Left ventricle myocardium superior (tissue), 1 donor: ENCODE data around the gene MRPL10. TPM values are rescaled to one million over a fixed set of nuclear protein-coding genes. Genes with fewer than 3 reads are reported as not detected.
A peak's percentile ranks its signal among the peaks of the same experiment; 100 is the strongest.

Source experiments
- ATAC-seq: fragments of 200-7000 bp; cut with Tn5 transposase; one replicate; pipeline ENCODE4 v1.9.1; 2020; ENCODE audit warnings: mild to moderate bottlenecking, moderate library complexity
- DNase-seq: peaks from one replicate; pipeline ENCODE4 v3.0.0-alpha.2; 2020
- intact Hi-C: fragments of 100-400 bp; cut with micrococcal nuclease; formaldehyde crosslinking; loops from one replicate; pipeline ENCODE4 v1.11.0; 2022
- long read RNA-seq: library from polyadenylated mRNA; unstranded; transcript quantifications from one replicate; pipeline ENCODE4 v2.0.0, GENCODE V29; 2021
- total RNA-seq: library from RNA; stranded (reverse); fragmentation: NEBNext Ultra II Directional; extraction: Animal tissue kit (Norgen Biotek cat#: 25700); gene quantifications from one replicate; pipeline ENCODE4 v1.2.1, GENCODE V29; 2021
- donor health status: DM: no; HTN: yes; CAD: no; lungs with severe emphysema.

Gene MRPL10
- total RNA-seq, result 53.5 TPM
- long read RNA-seq, transcript MRPL10-203 (6 exons, 1,622 nt), result minor isoform, 17 of 114 reads
- long read RNA-seq, transcript MRPL10-202 (5 exons, 1,725 nt), result major isoform, 49 of 114 reads
- long read RNA-seq, partial matches to known transcripts, result 41 of 114 reads
- long read RNA-seq, other reads (novel, unspliced or antisense), result 7 of 114 reads

DNA sequence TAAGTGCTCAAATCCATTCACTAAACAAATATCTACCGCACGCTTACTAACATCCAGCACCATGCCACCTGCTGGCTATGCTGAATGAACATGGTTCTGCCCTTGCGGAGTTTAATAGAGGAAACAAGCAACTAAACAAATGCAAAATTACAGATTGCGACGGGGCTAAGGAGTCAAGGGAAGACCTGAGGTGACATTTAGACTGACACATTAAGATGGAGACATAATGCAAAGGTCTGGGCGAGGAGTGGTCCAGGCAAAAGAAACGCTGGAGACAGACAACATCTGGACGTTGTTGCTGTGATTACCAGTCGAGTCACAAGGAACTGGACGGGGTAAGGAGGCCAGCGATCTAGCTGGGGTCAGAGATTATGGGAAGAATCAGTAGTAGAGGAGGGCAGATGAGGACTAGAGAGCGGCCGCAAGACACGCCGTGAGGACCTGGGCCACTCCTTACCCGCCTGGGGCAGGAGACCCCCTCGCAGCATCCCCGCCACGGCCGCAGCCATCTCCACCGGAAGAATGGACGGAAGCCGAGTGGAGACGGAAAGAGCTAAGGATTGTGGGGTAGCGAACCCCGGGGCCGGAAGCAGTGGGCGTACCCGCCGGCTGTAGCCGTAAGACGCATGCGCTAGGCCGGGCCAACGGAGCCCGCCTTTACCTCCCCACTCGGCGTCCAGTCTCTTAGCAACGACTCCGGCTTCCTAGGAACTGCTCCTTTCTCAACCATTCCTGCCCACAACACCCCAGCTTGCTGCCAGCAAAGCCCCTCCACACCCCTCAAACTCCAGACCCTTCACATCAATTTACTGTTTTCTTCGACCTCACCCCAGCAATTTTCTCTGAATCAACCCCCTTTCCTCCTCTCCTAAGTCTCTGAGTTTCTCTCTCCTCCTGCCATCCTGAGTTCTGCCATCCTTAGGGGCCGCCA, at the start of gene MRPL10, which contains the start of gene LRRC46:
TSS of gene MRPL10 (minus strand) at position 539 of the 931 bp plus-strand sequence. CDS start at position 509, 30 bp downstream.
TSS of gene LRRC46 (plus strand) at position 668 of the 931 bp plus-strand sequence. CDS start 320 bp downstream, outside the sequence.
- peak; percentile 97 for ATAC-seq
- peak; percentile 96 for DNase-seq
- intact Hi-C loops, result no loop called here

DNA sequence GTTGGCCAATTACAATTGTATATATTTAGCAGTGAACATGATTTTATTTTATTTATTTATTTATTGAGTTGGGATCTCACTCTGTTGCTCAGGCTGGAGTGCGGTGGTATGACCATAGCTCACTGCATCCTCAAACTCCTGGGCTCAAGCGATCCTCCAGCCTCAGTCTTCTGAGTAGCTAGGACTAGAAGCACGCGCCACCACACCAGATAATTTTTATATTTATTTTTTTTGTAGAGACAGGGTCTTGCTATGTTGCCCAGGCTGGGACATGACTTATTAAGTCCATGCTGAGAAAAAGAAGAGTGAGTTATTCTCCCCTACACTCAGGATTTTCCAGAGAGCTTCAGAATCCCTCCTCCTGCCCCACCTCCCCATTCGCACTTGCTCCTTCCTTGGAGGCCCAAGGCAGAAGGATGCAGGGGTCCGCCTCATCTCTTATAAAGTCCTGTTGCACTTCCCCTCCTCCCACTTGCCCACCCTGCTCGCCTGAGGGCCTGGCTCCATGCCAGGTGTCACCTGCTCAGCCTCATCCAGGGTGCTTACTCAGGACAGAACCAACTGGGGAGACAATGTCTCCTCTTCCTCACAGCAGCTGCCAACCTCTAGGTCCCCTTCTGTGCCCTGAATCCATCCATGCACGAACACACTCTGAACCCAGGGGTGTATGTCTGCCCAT, 48.6 kb upstream of the MRPL10 start:
- intact Hi-C loops, result no loop called here
- no peak for DNase-seq

DNA sequence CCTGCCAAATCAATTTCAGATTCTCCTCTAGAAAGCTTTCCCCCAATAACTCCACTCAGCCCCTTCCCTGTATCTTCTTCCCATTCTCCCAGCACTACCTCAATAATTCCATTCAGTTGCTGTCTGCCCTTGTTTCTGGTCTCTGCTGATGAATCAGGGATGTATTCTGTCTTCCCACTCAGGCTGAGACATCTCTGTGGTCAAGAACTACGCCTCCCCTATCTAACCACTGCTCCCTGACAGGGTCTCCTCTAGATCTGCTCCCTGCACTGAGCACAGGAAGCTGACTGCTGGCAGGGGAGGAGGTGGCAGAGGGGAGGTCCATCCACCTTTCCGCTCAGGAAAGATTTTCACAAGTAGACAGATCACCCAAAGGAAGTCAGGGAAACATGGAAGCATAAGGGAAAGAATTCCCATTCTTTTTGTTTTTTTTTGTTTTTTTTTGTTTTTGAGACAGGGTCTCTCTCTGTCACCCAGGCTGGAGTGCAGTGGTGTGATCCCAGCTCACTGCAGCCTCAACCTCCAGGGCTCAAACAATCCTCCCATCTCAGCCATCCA, 47.8 kb upstream of the MRPL10 start:
- DNase-seq (no peak), ATAC-seq (no peak)
- intact Hi-C loops, result no loop called here

More for the DNA sequence above, 48.6 kb upstream of the MRPL10 start:
- no peak for ATAC-seq

DNA sequence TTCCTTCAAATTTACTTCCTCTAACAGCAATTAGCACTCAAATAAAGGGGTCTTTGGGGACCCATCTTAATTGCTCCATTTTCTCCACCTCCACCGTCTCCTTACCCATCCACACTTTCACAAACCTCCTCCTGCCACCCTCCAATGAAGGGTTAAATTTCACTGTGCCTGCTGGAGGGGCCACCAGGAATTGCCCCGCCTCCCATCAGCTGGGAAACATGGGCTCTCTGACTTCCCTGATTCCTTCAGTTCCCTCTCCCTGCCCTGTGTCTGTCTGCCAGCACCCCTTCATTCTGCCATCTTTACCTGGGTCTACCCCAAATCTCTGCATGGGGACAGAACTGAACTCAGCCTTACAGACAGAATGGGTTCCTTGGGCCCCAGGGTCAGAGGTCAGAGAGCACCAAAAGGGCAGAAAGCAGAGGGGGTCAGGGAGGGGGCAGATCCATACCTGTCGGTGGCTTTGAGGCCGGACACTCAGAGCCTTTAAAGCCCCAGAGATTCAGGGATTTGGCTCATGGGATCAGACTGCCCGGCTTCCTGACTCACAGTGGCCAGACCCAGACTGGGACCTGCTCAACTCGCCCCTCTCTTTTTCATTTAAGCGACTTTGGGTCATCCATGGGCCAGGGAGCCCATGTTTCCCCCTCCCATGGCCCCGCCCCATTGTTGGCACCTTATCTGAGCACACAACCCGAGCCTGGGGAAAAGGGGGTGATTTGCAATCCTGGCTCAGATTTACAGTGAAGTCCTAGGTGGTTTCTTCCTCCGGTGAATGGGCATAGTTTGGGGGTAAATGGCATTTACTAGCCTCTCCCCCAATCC, 47.1 kb upstream of the MRPL10 start:
- DNase-seq, result no peak
- intact Hi-C loops, result no loop called here
- no peak for ATAC-seq

DNA sequence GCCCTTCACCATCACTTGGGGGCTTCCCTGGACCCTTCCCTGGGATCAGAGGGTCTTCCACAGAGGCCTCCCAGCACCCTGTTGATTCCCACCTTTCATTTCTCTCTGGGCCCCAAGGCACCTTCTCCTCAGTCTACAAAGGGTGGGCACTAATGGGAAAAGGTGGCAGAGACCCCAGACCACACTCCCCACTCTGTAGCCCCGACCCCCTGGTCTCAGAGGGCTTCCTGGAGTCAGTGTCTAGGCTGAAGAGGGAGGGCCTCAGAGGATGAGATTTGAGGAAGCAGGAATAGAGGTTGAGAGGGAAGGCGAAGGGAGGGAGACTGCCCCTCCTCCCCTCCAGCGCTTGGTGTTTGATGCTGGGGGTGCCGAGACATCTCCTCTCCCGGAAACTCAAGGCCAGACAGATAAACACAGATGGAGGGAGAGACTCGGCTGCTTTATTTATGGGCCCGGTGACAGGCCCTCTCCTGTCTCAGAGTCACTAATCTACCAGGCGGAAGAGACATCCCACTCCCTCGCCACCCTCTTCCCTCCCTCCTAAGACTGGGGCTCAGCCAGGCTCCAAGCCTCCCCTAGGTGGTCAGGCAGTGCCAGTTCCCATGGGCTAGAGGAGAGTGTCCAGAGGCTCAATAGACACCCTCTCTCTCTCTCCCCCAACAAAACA, 46.2 kb upstream of the MRPL10 start:
- DNase-seq (no peak), ATAC-seq (no peak)
- intact Hi-C loops, result no loop called here

DNA sequence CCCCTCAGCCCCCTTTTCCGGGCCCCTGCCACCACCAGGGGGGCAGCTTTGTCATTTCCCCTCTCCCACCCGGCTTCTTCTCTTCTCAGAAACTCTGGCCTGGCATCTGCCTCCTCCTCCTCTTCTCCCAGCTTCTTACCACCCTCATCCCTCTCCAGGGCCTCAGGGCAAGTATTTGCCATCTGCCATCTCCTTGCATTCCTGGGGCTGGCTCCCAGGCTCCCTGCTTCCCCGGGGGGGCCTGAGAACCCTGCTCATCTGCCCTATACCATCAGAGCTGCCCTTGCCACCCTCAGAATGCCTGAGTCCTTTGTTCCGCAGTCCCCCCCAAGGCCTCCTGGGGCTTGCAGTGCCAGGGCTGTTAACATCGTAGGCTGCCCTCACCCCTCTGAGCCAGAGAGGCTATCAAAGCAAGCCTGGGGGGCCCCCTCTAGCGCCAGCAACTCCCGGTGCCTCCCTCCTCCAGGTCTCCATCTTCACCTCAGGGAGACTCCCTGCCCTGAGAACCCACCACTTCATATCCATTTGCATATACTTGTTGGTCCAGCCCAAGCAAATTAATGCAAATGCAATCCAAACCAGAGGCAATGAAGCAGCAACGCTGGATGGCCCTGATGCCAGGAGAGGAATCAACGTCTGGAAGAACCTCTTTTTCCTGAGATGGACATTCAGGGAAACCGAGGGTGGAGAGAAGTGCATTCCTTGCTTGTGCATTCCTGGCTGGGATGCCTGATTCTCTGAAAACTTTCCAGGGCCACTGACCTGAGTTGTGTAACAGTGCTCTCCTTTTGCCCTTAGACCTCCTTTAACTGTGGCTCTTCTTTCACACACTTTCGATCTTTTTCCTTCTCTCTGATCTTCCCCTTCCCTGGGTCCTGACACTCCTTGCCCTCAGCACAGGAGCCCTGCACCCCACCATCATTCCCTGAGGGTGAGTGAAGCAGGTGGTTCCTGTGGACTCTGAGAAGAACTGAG, 44.0 kb upstream of the MRPL10 start:
- no peak for DNase-seq
- ATAC-seq, result no peak

DNA sequence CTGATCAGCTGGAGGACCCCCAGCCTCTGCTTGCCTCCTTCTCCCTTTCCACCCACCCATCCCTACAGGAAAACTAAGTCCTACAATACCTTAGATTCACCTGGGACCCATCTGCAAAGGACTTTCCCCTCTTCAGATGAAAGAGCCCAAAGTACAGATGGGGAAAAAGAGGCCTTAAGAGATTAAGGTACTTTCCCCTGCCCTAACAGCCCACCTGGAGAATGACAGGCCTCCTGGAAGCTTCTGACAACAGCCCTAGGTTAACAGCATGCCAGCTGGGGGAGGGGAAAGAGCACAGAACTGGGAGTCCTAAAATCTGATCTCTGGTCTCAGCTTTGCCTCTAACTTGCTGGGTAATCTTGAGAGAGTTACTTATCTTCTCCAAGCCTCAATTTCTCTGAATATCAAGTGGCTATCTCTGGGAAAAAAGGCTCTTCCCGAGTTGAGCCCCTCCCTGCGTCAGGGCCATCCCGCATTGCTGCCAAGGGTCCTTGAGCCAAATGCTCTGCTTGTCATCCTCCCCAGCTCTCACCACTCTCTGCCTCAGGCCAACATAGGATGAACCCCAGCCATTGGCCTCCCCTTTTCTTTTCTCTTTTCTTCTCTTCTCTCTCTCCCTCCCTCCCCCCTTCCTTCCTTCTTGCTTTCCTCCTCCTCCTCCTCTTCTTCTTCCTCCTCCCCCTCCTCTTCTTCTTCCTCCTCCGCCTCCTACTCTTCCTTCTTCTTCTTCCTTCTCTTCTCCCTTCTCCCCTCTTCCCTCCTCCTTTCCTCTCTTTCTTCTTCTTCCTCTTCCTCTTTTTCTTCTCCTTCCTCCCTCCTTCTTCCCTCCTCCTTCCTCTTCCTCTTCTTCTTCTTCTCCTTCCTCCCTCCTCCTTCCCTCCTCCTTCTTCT, 42.1 kb upstream of the MRPL10 start:
- no peak for ATAC-seq
- DNase-seq, result no peak
- intact Hi-C loops, result no loop called here

More for the DNA sequence above, 44.0 kb upstream of the MRPL10 start:
- intact Hi-C loops, result no loop called here

DNA sequence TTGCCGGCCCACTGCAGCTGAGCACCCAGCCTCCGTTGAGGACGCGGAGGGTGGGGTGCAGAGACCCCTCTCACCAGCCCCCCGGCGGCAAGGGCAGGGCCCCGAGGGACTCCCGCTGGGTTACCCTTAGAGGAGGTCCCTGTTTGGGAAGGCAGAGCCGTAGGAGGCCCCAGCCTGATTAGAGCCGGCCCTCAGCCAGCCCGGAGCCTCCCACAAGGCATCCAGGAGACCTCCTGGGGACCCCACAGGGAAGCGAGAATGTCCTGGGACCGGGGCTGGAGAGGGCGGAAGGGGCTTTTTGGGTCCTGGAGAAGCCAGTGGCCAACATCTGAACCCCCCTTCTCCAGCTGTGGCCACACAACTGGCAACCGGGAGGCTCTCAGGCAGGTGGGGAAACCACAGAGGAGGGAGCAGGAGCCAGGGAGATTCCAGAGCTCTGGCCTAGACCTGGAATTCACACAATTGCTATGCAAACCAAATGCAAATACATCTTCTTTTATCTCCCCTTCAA, 41.4 kb upstream of the MRPL10 start:
- intact Hi-C loops, result no loop called here
- DNase-seq (no peak), ATAC-seq (no peak)

DNA sequence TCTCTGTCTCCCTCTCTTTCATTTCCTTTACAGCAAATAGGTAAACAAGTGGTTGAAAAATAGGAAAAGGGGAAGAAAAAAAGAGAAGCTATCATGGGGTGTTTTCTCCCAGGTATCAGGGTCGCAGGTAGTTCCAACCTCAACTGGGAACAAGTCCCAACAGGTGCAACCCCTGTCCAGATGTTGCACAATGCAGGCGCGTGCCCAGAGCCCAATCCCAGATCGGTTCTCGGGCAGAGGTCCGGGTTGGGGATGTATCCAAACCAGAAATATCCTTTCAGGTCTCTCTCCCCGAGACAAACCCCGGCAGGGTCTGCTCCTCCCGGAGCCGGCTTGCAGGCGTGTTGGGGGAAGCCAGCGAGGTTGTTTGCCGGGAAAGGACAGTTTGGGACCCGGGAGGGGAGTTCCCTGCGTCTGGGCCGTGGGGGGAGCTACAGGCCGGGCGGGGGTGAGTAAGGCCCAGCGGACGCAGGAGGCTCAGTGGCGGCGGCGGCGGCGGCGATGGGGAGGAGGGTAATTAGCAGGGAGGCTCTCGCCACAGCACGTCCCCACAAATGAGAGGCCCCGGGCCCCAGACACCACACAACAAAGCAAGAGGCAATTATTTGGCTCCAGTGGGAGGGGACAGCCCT, 40.8 kb upstream of the MRPL10 start:
- ATAC-seq, result no peak

DNA sequence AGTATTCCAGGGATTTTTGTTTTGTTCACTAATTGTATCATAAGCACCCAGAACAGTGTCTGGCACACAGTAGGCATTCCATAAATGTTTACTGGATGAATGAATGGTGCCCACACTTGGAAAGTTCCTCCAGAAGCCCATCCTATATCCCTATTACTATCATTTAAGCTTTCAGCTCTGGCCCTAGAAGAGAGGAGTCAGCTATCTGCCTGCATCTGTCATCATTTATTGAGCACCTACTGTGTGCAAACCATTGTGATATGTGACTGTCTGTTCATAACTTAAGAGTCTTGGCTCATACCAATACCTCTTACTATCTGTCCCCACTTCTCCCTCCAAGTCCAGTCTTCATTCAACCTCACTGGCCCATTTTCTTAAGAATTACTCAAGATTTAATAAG, 39.7 kb upstream of the MRPL10 start:
- intact Hi-C loops, result no loop called here
- no peak for ATAC-seq
- no peak for DNase-seq

More for the DNA sequence above, 40.8 kb upstream of the MRPL10 start:
- intact Hi-C loops, result no loop called here
- DNase-seq, result no peak

DNA sequence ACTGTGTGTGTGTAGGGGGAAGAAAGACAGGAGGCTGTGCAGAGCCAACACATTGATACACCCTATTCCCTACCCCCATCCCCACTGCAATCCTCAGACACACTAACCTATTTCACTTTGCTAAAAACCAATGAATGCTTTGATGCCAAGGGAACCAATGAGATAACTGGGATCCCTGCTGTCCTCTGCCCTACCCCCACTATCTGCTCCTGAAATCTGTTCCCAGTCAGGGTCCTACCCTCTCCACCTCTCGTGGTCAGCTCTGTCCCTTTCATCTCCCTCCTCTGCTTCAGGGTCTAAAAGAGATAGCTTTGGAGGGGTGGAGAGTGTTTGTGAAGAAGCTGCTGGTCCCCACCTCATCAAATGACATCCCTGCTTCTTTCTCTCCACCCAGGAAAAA, 38.7 kb upstream of the MRPL10 start:
- intact Hi-C loops, result no loop called here
- no peak for DNase-seq
- ATAC-seq, result no peak

DNA sequence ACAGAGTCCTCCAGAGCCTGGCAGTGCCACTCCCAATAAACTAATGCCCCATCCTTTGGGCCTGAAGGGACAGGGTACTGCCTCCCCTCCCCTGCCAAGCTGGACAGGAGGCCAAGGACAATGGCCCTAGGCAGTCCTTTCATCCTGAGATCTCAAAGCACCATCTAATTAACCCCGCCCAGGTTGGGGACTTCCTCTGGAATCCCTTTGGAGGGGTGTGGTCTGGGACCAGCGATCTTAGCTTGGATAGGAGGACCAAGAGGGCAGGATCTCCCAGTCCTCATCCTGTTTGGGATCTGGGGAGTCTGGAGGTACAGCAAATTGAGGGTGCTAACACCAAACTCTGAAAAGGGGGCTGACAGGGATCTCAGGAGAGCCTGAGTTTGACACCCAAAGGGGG, 37.8 kb upstream of the MRPL10 start:
- DNase-seq (no peak), ATAC-seq (no peak)
- intact Hi-C loops, result no loop called here

DNA sequence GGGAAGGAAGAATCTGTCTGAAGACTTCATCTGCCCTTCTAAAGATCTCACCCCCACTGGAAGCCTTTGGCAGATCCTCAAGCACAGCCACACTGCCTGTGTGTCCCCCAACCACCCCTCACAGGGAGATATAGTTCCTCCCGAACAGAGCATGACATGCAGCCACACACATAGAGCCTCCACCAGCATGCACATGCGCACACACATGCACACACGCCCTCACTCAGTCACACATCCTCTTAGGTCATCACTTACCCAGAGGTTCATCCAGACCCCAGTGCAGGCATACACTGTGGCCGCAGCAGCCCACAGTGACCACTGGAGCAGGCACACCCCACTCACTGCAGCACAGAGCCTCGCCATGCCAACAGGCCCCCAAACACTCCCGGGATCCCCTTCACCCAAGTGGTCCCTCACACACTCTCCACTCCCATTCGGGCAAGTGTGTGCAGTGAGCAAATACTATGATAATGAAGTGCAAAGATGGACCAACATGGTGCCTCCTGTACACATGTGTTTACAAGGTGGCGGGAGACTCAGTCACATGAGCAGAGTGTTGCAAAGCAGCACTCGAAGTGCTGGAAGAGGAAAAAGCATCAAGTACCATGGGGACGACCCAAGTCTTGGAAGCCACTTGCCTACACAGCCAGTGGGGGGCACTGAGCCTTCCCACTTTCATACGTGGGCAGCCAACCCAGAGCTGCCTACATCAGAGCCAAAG, 36.6 kb upstream of the MRPL10 start:
- DNase-seq, result no peak
- intact Hi-C loops, result no loop called here
- no peak for ATAC-seq

DNA sequence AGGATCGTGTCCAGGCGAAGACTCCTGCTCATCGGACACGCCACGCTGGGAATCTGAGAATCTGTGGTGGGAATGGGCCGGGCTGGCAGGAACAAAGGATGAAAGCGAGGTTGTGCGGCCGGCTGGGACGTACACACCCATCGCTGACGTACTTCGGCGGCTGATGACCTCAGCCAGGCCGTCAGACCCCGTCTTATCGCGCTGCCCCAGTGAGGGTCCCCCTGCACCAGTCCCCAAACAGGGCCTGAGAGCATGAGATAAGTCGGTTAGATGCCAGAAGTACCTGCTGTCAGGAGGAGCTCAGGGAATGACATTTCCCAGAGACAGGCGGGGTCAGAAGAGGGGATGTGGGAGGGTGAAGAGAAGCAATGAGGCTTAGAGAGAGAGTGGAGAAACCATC, 35.6 kb upstream of the MRPL10 start:
- intact Hi-C loops, result no loop called here
- ATAC-seq (peak; percentile 34), DNase-seq (no peak)

DNA sequence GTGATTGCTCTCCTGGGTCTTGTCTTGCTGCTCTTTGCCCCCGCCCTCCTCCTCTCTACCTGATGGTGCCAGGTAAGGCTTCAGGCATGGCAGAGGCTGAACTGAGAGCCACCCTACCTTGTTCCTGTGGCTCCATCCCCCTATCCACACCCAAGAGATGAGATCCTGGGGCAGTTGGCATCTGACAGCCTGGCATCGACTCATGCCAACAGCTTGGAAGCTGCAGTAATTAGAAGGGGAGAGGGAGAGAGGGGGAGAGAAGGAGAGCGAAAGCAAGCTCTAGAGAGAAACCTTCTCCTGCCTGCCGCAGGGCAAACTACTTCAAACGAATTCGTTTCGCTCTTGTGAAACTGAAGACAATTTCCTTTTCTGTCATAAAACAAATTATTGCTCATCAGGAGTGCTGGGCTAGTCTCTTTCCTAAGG, 33.5 kb upstream of the MRPL10 start:
- intact Hi-C loops, result no loop called here
- ATAC-seq, result no peak
- no peak for DNase-seq
